Stomach (tissue), 19 donors: ENCODE measurements around the gene TCF21. TPM values are rescaled to one million over a fixed set of nuclear protein-coding genes. Genes with fewer than 3 reads are reported as not detected.
A peak's percentile ranks its signal among the peaks of the same experiment; 100 is the strongest.

Experiments
- DNase-seq, 2 donors: peaks; one replicate each; pipeline versions ENCODE4 v3.0.0 to v3.0.0-alpha.2; 2013 to 2019
- H3K27ac ChIP-seq, 5 donors: fragments of 200-600 bp in 4 of 5; sonication (generic) in 4 of 5; one replicate each; pipeline ENCODE4 v1.5.1; 2013 to 2019; ENCODE audit warnings: mild to moderate bottlenecking in 1 of 5, moderate library complexity in 1 of 5
- H3K27me3 ChIP-seq, 3 donors: fragments of 200-600 bp; sonication (generic); one replicate each; pipeline ENCODE4 v1.5.1; 2017 to 2019; ENCODE audit warnings: mixed run types in 1 of 3
- H3K36me3 ChIP-seq, 4 donors: fragments of 200-600 bp; sonication (generic); 1 replicate in 3 of 4; 2 replicates in 1 of 4; pipeline ENCODE4 v1.5.1; 2016 to 2019
- H3K4me1 ChIP-seq, 4 donors: fragments of 200-600 bp; sonication (generic); one replicate each; pipeline ENCODE4 v1.5.1; 2016 to 2019
- H3K4me3 ChIP-seq, 4 donors: fragments of 200-600 bp; sonication (generic) in 3 of 4; one replicate each; pipeline ENCODE4 v1.5.1; 2016 to 2019; ENCODE audit warnings: mild to moderate bottlenecking in 1 of 4
- H3K9me3 ChIP-seq, 4 donors: fragments of 200-600 bp; sonication (generic); one replicate each; pipeline ENCODE4 v1.5.1; 2016 to 2019
- EP300 ChIP-seq: sonication (generic); formaldehyde crosslinking; IDR thresholded peaks from one replicate; pipeline ENCODE4 v1.6.1; 2017; ENCODE audit warnings: antibody characterized with exemption
- POLR2A ChIP-seq, 4 donors: fragments of 450-650 bp; IDR thresholded peaks; one replicate each; pipeline ENCODE4 v1.6.1; 2016; ENCODE audit warnings: antibody characterized with exemption in 4 of 4, control low read depth in 2 of 4, mild to moderate bottlenecking in 1 of 4, moderate library complexity in 1 of 4
- POLR2AphosphoS5 ChIP-seq, 3 donors: sonication (generic); formaldehyde crosslinking; IDR thresholded peaks; one replicate each; pipeline ENCODE4 v1.6.1; 2016; ENCODE audit warnings: antibody characterized with exemption in 3 of 3
- WGBS, 5 donors: extraction: QIAGEN DNeasy Blood & Tissue Kit in 3 of 5; methylation state at CpG; one replicate each; pipeline versions ENCODE4 v1.1.5 to v1.1.7; 2013 to 2018; 5-methylcytosine and 5-hydroxymethylcytosine counted together
- intact Hi-C: fragments of 100-400 bp; cut with DNase I; formaldehyde crosslinking; loops from one replicate; pipeline ENCODE4 v1.15.1; 2023; ENCODE audit warnings: low total_unique reads
- long read RNA-seq, 10 donors: transcript quantifications; one replicate each; lab custom pipeline, GENCODE V29; 2026
- polyA plus RNA-seq, 3 donors: library from polyadenylated mRNA; stranded (reverse); fragments of 200-250 nt; gene quantifications; one replicate each; pipeline ENCODE4 v1.2.3, GENCODE V29; 2013
- total RNA-seq, 5 donors: library from RNA; depleted of rRNA; stranded (reverse); fragments of >200 nt; gene quantifications; one replicate each; pipeline versions ENCODE4 v1.1.0 to v1.2.3, GENCODE V29; 2014 to 2016
- TF ChIP-seq, protein P1 (sequence below), 7 experiments: fragments of 450-650 bp in 4 of 7; fragments of 200-600 bp in 3 of 7; sonication (generic) in 3 of 7; IDR thresholded peaks; one replicate each; pipeline ENCODE4 v1.5.1; 2016 to 2019; ENCODE audit warnings: antibody characterized with exemption in 7 of 7, control low read depth in 2 of 7, mild to moderate bottlenecking in 1 of 7
- donor health status: healthy with polysubstance abuse.
- donor health status: Bipolar disorder and iron deficiency.
- donor health status: healthy.

The TCF21 gene
- total RNA-seq (10 to 100 TPM; 10.6 to 26.6 (median 15.6) TPM), polyA plus RNA-seq (10 to 100 TPM in 2 of 3 donors, 1 to 10 TPM in 1; 3.2 to 43.0 (median 31.8) TPM)
- long read RNA-seq, donor 1, full-length matches to known transcripts: 15 of 15 reads
- long read RNA-seq, donor 1, partial matches to known transcripts: 0 of 15 reads
- long read RNA-seq, donor 1, other reads (novel, unspliced or antisense): 0 of 15 reads
- long read RNA-seq, donor 2, full-length matches to known transcripts: 10 of 10 reads
- long read RNA-seq, donor 2, partial matches to known transcripts: 0 of 10 reads
- long read RNA-seq, donor 2, other reads (novel, unspliced or antisense): 0 of 10 reads
- long read RNA-seq, donor 3, full-length matches to known transcripts: 15 of 15 reads
- long read RNA-seq, donor 3, partial matches to known transcripts: 0 of 15 reads
- long read RNA-seq, donor 3, other reads (novel, unspliced or antisense): 0 of 15 reads
- long read RNA-seq, donor 4, partial matches to known transcripts: 0 of 1 reads
- long read RNA-seq, donor 4, other reads (novel, unspliced or antisense): 0 of 1 reads
- long read RNA-seq, donor 5, full-length matches to known transcripts: 53 of 63 reads
- long read RNA-seq, donor 5, partial matches to known transcripts: 10 of 63 reads
- long read RNA-seq, donor 5, other reads (novel, unspliced or antisense): 0 of 63 reads
- long read RNA-seq, donor 6, full-length matches to known transcripts: 48 of 48 reads
- long read RNA-seq, donor 6, partial matches to known transcripts: 0 of 48 reads
- long read RNA-seq, donor 6, other reads (novel, unspliced or antisense): 0 of 48 reads
- long read RNA-seq, donor 7, full-length matches to known transcripts: 49 of 49 reads
- long read RNA-seq, donor 7, partial matches to known transcripts: 0 of 49 reads
- long read RNA-seq, donor 7, other reads (novel, unspliced or antisense): 0 of 49 reads
- long read RNA-seq, donor 8, full-length matches to known transcripts: 31 of 37 reads
- long read RNA-seq, donor 8, partial matches to known transcripts: 6 of 37 reads
- long read RNA-seq, donor 8, other reads (novel, unspliced or antisense): 0 of 37 reads
- long read RNA-seq, donor 9, full-length matches to known transcripts: 21 of 21 reads
- long read RNA-seq, donor 9, partial matches to known transcripts: 0 of 21 reads
- long read RNA-seq, donor 9, other reads (novel, unspliced or antisense): 0 of 21 reads
- long read RNA-seq, donor 10, full-length matches to known transcripts: 7 of 7 reads
- long read RNA-seq, donor 10, partial matches to known transcripts: 0 of 7 reads
- long read RNA-seq, donor 10, other reads (novel, unspliced or antisense): 0 of 7 reads

DNA sequence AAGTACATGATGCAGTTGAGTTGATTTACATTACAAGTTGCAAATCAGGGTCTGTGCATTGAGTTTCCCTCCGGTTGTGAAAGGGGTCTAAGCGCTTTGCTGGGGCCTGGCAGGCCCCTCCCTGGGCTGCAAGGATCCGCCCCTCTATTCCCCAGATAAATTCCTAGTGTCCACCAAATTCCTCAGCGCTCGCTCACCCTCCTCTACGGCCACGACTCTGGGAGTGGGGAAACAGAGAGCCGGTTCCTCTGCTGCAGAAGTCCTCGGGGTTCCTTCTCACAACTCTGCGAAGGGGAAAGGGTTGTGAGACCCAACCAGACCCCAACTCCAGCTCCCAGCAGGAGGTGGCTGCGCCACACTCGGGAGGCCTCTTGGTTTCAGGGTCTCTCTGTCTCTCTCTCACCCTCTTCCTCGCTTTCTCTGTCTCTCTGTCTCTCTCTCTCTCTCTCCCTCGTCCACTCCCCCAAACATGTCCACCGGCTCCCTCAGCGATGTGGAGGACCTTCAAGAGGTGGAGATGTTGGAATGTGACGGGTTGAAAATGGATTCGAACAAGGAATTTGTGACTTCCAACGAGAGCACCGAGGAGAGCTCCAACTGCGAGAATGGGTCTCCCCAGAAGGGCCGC, at the start of gene TCF21:
Gene TCF21 (plus strand): TSS at position 185 of the 628 bp plus-strand sequence. CDS start 285 bp downstream, at position 470.
- peak; percentile 28 to 85 for DNase-seq
- Histone ChIP-seq H3K27ac (peak within 1 kb of the TSS; percentile 49 to 92 (median 80)), H3K9me3 (no peaks in the 10 kb centered on the region), H3K4me1 (peaks cover 13 to 46% (median 24%) of the 10 kb centered on the region in 4 donors), H3K4me3 (peak within 1 kb of the TSS; percentile 45 to 54 (median 50)), H3K36me3 (no peaks in the 10 kb centered on the region), H3K27me3 (peaks cover 9 to 88% (median 55%) of the 10 kb centered on the region in 3 donors)
- TF ChIP-seq, protein P1, sequence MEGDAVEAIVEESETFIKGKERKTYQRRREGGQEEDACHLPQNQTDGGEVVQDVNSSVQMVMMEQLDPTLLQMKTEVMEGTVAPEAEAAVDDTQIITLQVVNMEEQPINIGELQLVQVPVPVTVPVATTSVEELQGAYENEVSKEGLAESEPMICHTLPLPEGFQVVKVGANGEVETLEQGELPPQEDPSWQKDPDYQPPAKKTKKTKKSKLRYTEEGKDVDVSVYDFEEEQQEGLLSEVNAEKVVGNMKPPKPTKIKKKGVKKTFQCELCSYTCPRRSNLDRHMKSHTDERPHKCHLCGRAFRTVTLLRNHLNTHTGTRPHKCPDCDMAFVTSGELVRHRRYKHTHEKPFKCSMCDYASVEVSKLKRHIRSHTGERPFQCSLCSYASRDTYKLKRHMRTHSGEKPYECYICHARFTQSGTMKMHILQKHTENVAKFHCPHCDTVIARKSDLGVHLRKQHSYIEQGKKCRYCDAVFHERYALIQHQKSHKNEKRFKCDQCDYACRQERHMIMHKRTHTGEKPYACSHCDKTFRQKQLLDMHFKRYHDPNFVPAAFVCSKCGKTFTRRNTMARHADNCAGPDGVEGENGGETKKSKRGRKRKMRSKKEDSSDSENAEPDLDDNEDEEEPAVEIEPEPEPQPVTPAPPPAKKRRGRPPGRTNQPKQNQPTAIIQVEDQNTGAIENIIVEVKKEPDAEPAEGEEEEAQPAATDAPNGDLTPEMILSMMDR (IDR thresholded peaks at IDR 0.05): no peak
- TF ChIP-seq POLR2AphosphoS5 (IDR thresholded peaks at IDR 0.05): peak in 2 of 3 donors; percentile 84 to 85
- intact Hi-C loops: no loop called here
- WGBS, 5 donors: 13 to 29% (median 23%) methylated on average over 22 of the region's 22 CpGs

DNA sequence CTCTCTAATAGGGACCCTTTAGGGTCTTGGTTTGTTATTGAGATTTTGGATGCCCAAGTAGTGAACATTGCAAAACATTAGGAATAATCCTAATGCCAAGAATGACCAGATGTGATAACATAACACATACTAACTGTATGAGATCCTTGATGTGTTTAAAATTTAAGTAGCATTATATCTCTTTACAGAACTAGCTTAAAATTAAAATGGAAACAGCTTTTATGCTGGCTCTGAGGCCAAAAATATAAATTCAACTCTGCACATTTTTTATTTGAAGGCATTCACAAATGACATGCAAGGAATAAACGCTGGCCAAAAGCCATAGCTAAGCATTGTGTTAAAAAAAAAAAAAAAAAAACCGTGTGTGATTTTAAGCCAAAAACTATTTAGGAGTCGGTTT, 47.7 kb upstream of the TCF21 start:
- no peak for DNase-seq
- H3K27ac ChIP-seq: no peak overlapping the region
- no peak for TF ChIP-seq EP300
- TF ChIP-seq POLR2AphosphoS5 (IDR thresholded peaks at IDR 0.05): no peak
- TF ChIP-seq POLR2A (IDR thresholded peaks at IDR 0.05): no peak
- TF ChIP-seq, protein P1 (IDR thresholded peaks at IDR 0.05): no peak
- no peak overlapping the region for H3K4me3 ChIP-seq
- no peaks in the 10 kb centered on the region for H3K9me3 ChIP-seq
- peaks cover 0 to 6% (median 0%) of the 10 kb centered on the region in 3 donors for H3K27me3 ChIP-seq
- H3K4me1 ChIP-seq: peaks cover 0 to 7% (median 6%) of the 10 kb centered on the region in 4 donors
- intact Hi-C loops: no loop called here
- no peaks in the 10 kb centered on the region for H3K36me3 ChIP-seq
- WGBS, 5 donors: 44 to 62% (median 51%) methylated on average over 3 of the region's 3 CpGs

DNA sequence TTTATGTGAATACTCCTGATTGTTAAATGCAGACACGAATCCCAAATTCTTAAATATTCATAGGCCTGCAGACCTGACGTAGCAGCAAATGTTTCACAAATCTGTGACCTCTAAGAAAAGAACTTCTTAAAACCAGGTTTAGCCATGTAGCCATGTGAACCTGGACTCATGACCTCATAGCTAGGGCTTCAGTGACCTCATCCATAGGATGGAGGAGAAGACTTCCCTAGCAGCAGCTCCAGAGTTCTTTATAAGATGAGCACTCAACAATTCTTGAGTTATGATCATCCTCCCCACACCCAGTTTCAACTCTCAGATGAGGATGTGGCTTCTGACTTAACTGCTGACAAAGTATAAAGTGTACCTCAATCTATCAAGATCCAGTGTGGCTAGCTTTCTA, 45.8 kb upstream of the TCF21 start:
- no peak overlapping the region for H3K4me3 ChIP-seq
- no peaks in the 10 kb centered on the region for H3K36me3 ChIP-seq
- H3K27me3 ChIP-seq: no peaks in the 10 kb centered on the region
- no peak for DNase-seq
- intact Hi-C loops: no loop called here
- no peak overlapping the region for H3K27ac ChIP-seq
- WGBS, 5 donors: 84 to 97% (median 93%) methylated on average over 2 of the region's 2 CpGs
- no peaks in the 10 kb centered on the region for H3K9me3 ChIP-seq
- peaks cover 0 to 1% (median under 1%) of the 10 kb centered on the region in 4 donors for H3K4me1 ChIP-seq
- TF ChIP-seq POLR2AphosphoS5 (IDR thresholded peaks at IDR 0.05) (no peak), EP300 (no peak), POLR2A (IDR thresholded peaks at IDR 0.05) (no peak)
- TF ChIP-seq, protein P1 (IDR thresholded peaks at IDR 0.05): no peak
